NCI-H1930 (cell line): ENCODE data around the gene SEMA4D.

Experiments
- DNase-seq, 2 experiments: peaks; one replicate each; lab custom pipeline; 2025; lab: John Stamatoyannopoulos, UW

SEMA4D gene

DNA sequence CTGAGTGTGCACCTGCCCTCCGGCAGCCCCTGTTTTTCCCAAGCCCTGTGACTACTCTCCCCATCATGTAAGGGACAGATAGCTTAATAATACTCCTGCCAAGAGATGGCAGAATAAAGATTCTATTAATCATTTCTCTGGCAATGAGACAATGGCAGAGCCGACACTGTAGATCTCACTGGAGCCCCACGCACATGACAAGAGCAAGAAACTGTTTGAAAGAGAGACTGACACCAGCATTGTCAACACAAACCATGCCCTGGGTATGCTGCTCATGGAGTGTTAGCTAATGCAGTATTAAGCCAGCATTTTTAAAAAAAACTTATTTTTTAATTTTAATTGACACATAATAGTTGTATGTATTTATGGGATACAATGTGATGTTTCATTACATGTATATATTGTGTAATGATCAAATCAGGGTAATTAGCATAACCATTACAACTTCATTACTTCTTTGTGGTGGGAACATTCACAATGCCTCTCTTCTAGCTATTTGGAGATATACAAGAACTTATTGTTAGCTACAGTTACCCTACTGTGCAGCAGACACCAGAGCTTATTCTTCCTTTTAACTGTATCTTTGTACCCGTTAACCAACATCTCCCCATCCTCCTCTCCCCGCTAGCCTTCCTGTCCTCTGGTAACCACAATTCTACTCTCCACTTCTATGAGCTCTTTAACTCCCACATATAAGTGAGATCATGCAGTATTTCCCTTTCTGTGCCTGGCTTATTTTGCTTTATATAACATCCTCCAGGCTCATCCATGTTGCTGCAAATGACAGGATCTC, 31.5 kb upstream of the SEMA4D start:
- DNase-seq, result no peak

DNA sequence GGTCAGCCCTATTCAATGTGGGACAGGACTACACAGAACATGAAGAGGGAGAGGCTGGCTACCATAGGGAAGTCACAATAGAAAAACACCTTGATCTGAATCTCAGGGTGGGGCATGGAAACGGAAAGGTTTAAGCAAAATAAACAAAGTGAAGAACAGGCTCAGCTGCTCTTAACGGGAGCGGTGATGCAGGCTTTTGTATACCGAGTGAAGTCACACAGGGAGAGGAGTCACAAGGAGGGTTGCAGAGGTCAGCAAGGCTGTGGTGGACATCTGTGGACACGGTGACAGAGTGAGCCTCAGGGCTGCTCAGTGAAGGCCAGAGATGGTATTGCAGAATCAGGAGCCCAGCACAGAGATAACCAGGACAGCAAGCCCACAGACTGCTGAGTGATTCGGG, 30.6 kb upstream of the SEMA4D start:
- DNase-seq, result no peak

- DNase-seq, result no peak
These were observed 30.2 kb upstream of the SEMA4D start for GRCh38 chr9:89528131-89528530.

- DNase-seq, result no peak
These were observed 29.2 kb upstream of the SEMA4D start for GRCh38 chr9:89527084-89527483.

DNA sequence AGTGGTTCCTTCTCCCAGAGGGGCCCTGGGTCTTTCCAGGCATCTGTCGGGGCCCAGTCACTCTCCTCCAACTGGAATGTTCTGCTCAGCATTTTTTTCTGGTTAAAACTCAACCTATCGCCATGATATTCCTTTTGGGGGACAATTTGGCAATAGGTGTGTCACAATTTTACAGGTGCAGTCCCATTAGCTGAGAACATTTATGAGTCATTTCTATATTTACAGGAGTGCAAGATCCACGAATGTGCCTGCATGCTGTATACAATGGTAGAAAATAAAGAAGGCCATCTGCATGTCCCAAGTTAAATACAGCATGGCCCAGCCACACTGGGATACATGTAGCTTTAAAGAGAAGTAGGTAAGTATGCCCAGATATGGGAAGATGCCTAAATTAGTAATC, 28.8 kb upstream of the SEMA4D start:
- DNase-seq, result no peak

- no peak for DNase-seq
These were observed 27.8 kb upstream of the SEMA4D start for GRCh38 chr9:89525446-89526374.

- no peak for DNase-seq
These were observed 27.1 kb upstream of the SEMA4D start for GRCh38 chr9:89524963-89525362.

DNA sequence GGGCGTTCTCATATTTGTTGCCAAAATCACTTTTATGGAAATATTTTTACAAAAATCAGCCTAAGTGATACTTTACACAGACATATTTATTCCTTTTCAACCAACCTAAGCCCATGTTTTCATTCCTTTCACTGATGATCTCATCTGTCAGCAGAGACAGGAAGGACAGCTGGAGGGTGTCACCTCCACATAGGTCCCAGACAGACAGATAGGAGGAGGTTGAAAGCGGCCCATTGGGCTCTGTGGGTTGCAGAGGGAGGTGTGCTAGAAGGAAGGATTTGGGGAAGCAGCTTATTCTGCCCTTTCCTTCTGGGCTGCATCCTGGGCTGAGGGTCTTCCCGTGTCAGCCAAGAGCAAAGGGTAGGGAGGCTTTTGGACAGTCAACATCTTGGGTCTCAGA, 26.0 kb upstream of the SEMA4D start:
- DNase-seq, result no peak

DNA sequence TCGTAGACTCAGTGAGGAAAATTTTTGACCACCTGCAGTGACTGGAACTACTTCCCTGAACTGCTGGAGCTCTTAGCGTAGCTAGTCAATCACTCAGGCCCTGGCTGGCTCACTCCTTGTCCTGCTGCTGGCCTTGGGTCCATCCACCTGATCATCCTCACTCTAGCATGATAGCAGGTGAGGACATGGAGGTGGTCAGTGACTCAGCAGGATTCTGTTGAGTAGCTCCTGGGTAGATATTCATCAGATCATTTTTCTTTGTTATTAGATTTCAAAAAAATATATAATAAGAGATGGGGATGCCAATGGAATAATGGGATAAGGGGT, 25.0 kb upstream of the SEMA4D start:
- DNase-seq, result no peak

DNA sequence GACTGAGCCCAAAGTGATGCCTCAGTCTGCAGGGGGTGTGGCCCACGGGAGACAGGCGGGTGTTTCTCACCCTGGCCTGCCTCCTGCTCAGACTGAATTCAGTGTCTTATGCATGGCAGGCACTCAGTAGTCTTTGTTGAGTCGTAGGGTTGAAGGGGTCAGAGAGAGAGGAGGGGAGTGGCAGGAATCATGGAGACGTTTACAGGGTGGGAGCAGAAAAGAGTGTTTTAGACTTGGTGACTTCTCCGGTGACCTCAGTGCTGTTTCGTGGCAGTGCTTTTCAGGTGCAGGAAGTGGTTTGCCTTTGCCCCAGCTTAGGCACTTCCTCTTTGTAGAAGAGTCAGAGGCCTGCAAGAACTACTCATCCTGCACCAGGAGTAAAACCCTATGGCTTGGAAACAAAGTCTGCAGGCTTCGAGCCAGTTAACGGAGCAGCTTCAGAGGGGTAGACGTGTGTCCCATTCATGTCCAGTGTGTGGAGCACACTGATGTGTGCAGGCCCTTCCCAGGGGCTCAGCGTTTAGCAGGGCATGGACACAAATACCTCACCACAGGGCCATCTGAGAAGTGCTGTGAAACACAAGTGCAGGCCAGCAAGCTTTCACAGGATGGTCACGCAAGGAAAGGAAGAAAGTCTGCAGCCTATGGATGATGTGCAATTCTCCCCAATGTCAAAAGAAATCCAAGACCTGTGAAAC, 24.5 kb upstream of the SEMA4D start:
- DNase-seq, result no peak

GRCh38 chr9:89519366-89519805, 21.5 kb upstream of the SEMA4D start:
- DNase-seq, result no peak

DNA sequence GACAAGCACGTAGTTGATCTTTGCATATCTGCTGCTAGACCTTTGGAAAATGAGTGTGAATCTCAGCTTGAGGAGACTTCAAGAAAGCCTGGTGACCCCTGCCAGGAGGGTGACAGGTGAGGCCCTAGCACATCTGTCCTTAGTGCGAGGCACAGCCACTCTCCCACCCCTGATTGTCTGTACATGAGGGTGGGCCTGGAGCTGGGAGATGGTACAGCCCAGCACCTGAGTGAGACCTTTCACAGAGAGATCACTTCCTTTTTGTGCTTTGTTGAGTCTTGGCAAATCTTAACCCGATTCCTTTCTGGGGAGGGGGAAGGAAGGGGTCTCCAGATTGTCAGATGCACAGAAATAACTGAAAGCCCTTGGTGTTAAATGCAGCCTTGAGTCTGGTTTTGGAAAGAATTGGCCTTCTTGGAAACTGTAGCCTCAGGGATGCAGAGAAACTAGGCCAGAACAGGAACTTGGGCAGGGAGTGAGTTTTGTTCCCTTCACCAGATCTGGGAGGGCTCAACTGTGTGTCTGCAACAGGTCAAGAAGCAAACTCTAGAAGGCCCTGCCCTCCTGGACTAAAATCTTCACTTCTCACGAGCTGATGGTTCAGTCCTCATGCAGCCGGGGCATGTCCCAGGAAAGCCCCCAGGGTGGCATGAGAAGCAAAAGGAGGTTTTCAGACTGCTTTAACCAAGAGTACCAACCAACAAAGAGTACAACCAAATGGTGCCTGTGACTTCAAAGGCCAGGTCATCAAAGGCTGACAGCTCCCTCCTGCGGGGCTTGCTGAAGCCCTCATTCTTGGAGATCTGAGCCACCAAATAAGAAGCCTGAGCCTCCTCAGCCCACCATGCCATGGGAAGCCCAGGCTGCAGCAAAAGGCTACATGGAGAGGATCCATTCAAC, 20.8 kb upstream of the SEMA4D start:
- DNase-seq, result no peak

DNA sequence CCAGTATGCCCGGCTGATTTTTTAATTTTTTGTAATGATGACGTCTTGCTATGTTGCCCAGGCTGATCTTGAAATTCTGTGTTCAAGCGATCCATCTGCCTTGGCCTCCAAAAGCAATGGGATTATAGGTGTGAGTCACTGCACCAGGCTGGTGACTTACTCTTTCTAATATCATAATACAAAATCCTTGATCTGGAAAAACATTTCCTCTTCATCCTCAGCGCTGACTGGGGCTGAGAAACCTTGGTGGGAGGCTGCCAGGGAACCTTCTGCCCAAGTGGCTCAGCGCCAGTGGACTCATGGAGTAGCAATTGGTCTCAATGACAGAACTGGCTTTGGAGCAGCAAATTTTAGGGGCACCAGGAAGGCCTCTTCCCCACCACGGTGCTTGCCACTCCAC, 17.5 kb upstream of the SEMA4D start:
- DNase-seq, result no peak

DNA sequence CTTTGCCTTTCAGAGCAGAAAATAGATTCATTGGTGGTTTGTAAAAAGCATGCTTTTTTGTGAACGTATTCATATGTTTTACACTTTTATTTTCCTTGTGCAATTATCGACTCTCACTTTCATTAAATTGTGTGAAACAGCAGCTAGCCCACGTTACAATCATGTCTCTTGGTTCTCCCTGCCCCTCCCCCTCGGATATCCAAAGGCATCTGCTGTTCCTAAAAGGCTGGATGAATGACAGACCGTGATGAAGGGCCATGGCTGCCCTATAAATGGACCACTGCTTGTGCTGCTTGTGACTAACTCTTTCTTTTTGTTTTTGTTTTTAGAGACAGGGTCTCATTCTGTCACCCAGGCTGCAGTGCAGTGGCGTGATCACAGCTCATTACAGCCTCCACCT, 17.0 kb upstream of the SEMA4D start:
- DNase-seq, result no peak

- DNase-seq, result no peak
These were observed 16.4 kb upstream of the SEMA4D start for GRCh38 chr9:89514337-89514736.

- no peak for DNase-seq
These were observed 15.9 kb upstream of the SEMA4D start for GRCh38 chr9:89513837-89514236.

- no peak for DNase-seq
These were observed 14.5 kb upstream of the SEMA4D start for GRCh38 chr9:89512382-89512781.

- DNase-seq, result no peak
These were observed 11.2 kb upstream of the SEMA4D start for GRCh38 chr9:89508951-89509615.

DNA sequence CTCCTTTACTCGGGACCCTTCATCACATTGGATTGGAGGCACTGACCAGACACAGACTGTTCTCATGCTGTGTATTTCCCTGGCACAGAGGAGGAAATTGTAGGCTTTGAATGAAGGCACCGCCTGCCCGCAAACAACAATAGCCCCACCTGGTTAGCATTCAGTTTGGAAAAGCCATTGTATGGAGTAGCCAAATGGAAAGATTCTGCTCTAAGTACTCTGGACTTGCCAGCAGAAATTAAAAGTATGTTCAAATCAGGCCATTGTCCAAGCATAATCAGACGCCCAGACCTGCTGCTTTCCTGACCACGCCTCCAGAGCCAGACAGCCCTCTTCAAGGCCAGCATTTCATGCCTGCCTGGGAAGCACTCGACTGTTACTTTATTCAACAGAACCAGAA, 8.0 kb upstream of the SEMA4D start:
- no peak for DNase-seq

DNA sequence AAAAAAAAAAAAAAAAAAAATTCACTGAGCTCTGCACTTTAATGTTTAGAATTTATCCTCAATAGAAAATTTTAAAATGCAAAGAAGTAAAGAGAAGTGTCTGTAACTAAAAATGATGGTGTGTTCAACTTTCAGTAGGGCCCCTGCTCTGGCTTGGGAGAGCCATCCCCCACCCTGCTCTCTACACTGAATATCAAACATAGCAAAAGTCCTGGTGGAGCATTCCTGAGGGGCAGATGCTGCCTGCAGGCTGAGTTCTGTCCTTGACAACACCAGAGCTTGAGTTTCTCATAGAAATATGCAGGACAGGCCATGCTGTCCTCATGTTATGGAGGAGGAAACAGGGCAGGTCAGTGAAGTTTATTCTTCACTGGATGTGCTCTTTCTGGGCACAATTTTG, 7.1 kb upstream of the SEMA4D start:
- DNase-seq, result no peak

GRCh38 chr9:89502671-89503070, 4.8 kb upstream of the SEMA4D start:
- DNase-seq, result no peak
